ENCODE data around the gene SPECC1L.
"Not testable (repeated sequence)": the region's sequence is repeated elsewhere in the genome, so short reads cannot be mapped to it uniquely, and the experiment has no call there.

The SPECC1L gene

DNA sequence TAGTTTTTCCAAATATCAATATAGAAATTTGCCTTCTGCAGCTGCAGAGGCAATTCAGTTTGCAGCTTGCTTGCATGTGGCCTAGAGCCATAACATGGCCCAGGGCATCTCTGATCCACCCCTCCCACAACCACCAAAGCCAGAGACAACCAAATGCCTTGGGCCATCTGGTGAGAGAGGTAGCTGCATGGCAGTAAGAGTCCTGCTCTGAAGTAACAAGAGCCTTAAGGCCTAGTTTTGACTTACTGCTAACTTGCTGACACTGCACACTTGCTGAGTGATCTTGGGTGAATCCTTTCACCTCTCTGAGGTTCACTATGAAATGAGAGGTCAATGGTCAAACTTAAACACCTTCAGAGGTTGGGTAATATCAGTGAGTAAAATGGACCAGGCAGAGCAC, 4.9 kb upstream of the SPECC1L start:
- no peak overlapping the region for H3K4me2 ChIP-seq (ENCODE audit: low read depth, low read length, poor library complexity, severe bottlenecking)
- no peak overlapping the region for H3K27ac ChIP-seq (ENCODE audit: low read depth, low read length)
- H3K36me3 ChIP-seq (ENCODE audit: low read length), result no peaks in the 10 kb centered on the region
- no peaks in the 10 kb centered on the region for H4K20me1 ChIP-seq (ENCODE audit: low read depth, low read length)
- no peaks in the 10 kb centered on the region for H3K79me2 ChIP-seq (ENCODE audit: insufficient read depth, low read length)
- H3K27me3 ChIP-seq (ENCODE audit: low read length), result no peaks in the 10 kb centered on the region
- no peak overlapping the region for H3K9ac ChIP-seq (ENCODE audit: low read length)
- no peak overlapping the region for H2AFZ ChIP-seq (ENCODE audit: low read depth, low read length, severe bottlenecking)
- TF ChIP-seq, protein P1, sequence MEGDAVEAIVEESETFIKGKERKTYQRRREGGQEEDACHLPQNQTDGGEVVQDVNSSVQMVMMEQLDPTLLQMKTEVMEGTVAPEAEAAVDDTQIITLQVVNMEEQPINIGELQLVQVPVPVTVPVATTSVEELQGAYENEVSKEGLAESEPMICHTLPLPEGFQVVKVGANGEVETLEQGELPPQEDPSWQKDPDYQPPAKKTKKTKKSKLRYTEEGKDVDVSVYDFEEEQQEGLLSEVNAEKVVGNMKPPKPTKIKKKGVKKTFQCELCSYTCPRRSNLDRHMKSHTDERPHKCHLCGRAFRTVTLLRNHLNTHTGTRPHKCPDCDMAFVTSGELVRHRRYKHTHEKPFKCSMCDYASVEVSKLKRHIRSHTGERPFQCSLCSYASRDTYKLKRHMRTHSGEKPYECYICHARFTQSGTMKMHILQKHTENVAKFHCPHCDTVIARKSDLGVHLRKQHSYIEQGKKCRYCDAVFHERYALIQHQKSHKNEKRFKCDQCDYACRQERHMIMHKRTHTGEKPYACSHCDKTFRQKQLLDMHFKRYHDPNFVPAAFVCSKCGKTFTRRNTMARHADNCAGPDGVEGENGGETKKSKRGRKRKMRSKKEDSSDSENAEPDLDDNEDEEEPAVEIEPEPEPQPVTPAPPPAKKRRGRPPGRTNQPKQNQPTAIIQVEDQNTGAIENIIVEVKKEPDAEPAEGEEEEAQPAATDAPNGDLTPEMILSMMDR (IDR thresholded peaks at IDR 0.05; ENCODE audit: insufficient read depth, low read length, poor library complexity, severe bottlenecking), result no peak
- TF ChIP-seq EZH2phosphoT487 (conservative IDR thresholded peaks at IDR 0.05; ENCODE audit: low read length), result no peak
- peaks cover 5% of the 10 kb centered on the region; the same call in 1 of the 2 replicates for H3F3A ChIP-seq (ENCODE audit: insufficient read depth)
- H3K4me3 ChIP-seq (ENCODE audit: insufficient read depth, low read length, poor library complexity, severe bottlenecking), result no peak overlapping the region
- H3K9me2 ChIP-seq (replicated peaks; ENCODE audit: insufficient read depth, low read length), result no peaks in the 10 kb centered on the region
- H3K9me3 ChIP-seq (ENCODE audit: insufficient read depth, low read length), result no peaks in the 10 kb centered on the region

DNA sequence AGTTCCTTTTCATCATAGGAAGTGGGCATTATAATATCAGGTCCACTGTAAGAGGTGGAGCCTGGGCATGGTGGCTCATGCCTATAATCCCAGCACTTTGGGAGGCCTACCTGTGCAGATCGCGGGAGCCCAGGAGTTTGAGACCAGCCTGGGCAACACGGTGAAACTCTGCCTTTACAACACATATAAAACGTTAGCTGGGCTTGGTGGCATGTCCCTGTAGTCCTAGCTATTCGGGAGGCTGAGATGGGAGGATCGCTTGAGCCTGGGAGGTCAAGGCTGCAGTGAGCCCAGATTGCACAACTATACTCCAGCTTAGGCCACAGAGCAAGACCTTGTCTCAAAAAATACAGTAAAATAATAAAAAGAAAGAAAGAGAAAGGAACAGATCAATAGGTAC, 4.1 kb upstream of the SPECC1L start:
- H3K9me2 ChIP-seq (replicated peaks; ENCODE audit: insufficient read depth, low read length); H3K79me2 ChIP-seq (ENCODE audit: insufficient read depth, low read length); H3K27me3 ChIP-seq (ENCODE audit: low read length); H3K4me2 ChIP-seq (ENCODE audit: low read depth, low read length, poor library complexity, severe bottlenecking); H3K9ac ChIP-seq (ENCODE audit: low read length); H3K27ac ChIP-seq (ENCODE audit: low read depth, low read length); H3K4me3 ChIP-seq (ENCODE audit: insufficient read depth, low read length, poor library complexity, severe bottlenecking); H3K36me3 ChIP-seq (ENCODE audit: low read length); H4K20me1 ChIP-seq (ENCODE audit: low read depth, low read length); H3F3A ChIP-seq (ENCODE audit: insufficient read depth); H3K9me3 ChIP-seq (ENCODE audit: insufficient read depth, low read length); H2AFZ ChIP-seq (ENCODE audit: low read depth, low read length, severe bottlenecking): not testable (repeated sequence)

DNA sequence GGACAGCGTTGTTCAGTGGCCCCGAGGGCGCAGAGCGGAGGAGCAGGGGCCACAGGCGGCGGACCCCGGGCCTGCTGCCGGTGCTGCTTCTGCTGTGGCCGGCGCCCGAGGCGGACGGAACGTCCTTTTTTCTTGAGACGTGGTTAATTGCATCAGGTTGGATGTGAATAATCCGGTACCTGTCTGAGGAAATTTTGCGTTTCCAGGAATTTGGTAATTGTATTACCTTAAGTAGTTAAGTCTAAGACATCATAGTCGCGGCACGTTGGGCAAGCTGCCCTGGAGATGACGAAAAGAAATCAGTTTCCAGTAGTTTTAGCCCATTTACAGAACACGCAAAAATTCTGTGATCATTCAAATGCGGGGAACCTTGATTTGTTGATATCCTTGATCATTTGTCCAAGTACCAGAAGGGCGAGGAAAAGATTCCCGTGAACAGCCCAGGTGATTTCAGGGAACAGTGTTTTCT, 789 bp downstream of the SPECC1L start:
- peaks cover 56% of the 10 kb centered on the region for H3K79me2 ChIP-seq (ENCODE audit: insufficient read depth, low read length)
- peak overlapping the region; percentile 76 for H3K27ac ChIP-seq (ENCODE audit: low read depth, low read length)
- no peak for TF ChIP-seq EZH2phosphoT487 (conservative IDR thresholded peaks at IDR 0.05; ENCODE audit: low read length)
- TF ChIP-seq, protein P1 (IDR thresholded peaks at IDR 0.05; ENCODE audit: insufficient read depth, low read length, poor library complexity, severe bottlenecking), result no peak

DNA sequence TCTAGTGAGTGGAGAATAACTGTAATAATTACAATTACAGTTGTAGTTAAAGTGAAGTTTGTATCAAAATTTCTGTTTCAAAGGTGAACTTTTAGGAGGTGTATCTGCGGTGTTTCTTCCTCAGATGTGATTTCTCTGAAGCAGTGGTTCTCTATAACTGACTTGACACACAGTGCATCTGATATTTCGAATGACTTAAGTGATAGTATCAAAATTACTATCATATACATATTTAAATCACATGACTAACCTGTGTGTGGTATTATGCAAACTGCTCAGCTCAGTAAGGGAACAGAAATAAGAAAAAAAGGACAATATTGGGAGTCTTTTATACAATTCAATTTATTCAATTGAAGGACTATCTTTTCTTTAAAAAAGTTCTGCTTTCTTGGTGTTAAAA, 2.4 kb downstream of the SPECC1L start:
- Histone ChIP-seq H3K4me2 (ENCODE audit: low read depth, low read length, poor library complexity, severe bottlenecking) (peak overlapping the region; percentile 72), H3K79me2 (ENCODE audit: insufficient read depth, low read length) (peaks cover 65% of the 10 kb centered on the region), H3K9ac (ENCODE audit: low read length) (peak overlapping the region; percentile 90; the same call in 1 of the 2 replicates), H3F3A (ENCODE audit: insufficient read depth) (peaks cover 14% of the 10 kb centered on the region)
- not testable (repeated sequence) for H3K9me2 ChIP-seq (replicated peaks; ENCODE audit: insufficient read depth, low read length); H3K27ac ChIP-seq (ENCODE audit: low read depth, low read length); H4K20me1 ChIP-seq (ENCODE audit: low read depth, low read length); H3K27me3 ChIP-seq (ENCODE audit: low read length); H3K9me3 ChIP-seq (ENCODE audit: insufficient read depth, low read length); H3K36me3 ChIP-seq (ENCODE audit: low read length); H3K4me3 ChIP-seq (ENCODE audit: insufficient read depth, low read length, poor library complexity, severe bottlenecking); H2AFZ ChIP-seq (ENCODE audit: low read depth, low read length, severe bottlenecking)

More for the DNA sequence above, 789 bp downstream of the SPECC1L start:
- Histone ChIP-seq H3K4me2 (ENCODE audit: low read depth, low read length, poor library complexity, severe bottlenecking) (peak overlapping the region; percentile 72), H3K9me2 (replicated peaks; ENCODE audit: insufficient read depth, low read length) (no peaks in the 10 kb centered on the region), H3K9me3 (ENCODE audit: insufficient read depth, low read length) (no peaks in the 10 kb centered on the region), H3F3A (ENCODE audit: insufficient read depth) (peaks cover 14% of the 10 kb centered on the region), H3K9ac (ENCODE audit: low read length) (peak overlapping the region; percentile 90), H3K36me3 (ENCODE audit: low read length) (no peaks in the 10 kb centered on the region), H4K20me1 (ENCODE audit: low read depth, low read length) (peaks cover 3% of the 10 kb centered on the region; the same call in 1 of the 2 replicates), H3K4me3 (ENCODE audit: insufficient read depth, low read length, poor library complexity, severe bottlenecking) (peak overlapping the region; percentile 72), H3K27me3 (ENCODE audit: low read length) (no peaks in the 10 kb centered on the region), H2AFZ (ENCODE audit: low read depth, low read length, severe bottlenecking) (peak overlapping the region; percentile 65)

DNA sequence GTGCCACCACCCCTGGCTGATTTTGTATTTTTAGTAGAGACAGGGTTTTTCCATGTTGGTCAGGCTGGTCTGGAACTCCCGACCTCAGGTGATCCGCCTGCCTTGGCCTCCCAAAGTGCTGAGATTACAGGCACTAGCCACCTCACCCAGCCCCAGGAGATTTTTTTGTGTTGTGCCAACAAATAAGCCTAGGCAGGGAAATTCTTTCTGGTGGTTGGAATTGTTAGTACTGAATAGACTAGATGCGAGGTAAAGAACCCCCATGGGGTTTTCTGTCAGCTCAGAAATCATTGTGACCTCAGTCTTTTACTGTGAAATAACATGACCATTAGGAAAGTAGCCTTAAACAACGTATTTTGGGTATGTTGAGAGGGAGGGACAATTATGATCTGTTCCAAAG, 3.3 kb downstream of the SPECC1L start:
- Histone ChIP-seq H3K4me2 (ENCODE audit: low read depth, low read length, poor library complexity, severe bottlenecking) (peak overlapping the region; percentile 72), H3K27ac (ENCODE audit: low read depth, low read length) (peak overlapping the region; percentile 35; the same call in 1 of the 2 replicates), H3F3A (ENCODE audit: insufficient read depth) (peaks cover 12% of the 10 kb centered on the region), H3K9ac (ENCODE audit: low read length) (peak overlapping the region; percentile 21; the same call in 1 of the 2 replicates), H3K79me2 (ENCODE audit: insufficient read depth, low read length) (peaks cover 70% of the 10 kb centered on the region)
- not testable (repeated sequence) for H3K9me2 ChIP-seq (replicated peaks; ENCODE audit: insufficient read depth, low read length); H3K36me3 ChIP-seq (ENCODE audit: low read length); H3K9me3 ChIP-seq (ENCODE audit: insufficient read depth, low read length); H3K4me3 ChIP-seq (ENCODE audit: insufficient read depth, low read length, poor library complexity, severe bottlenecking); H4K20me1 ChIP-seq (ENCODE audit: low read depth, low read length); H3K27me3 ChIP-seq (ENCODE audit: low read length); H2AFZ ChIP-seq (ENCODE audit: low read depth, low read length, severe bottlenecking)

DNA sequence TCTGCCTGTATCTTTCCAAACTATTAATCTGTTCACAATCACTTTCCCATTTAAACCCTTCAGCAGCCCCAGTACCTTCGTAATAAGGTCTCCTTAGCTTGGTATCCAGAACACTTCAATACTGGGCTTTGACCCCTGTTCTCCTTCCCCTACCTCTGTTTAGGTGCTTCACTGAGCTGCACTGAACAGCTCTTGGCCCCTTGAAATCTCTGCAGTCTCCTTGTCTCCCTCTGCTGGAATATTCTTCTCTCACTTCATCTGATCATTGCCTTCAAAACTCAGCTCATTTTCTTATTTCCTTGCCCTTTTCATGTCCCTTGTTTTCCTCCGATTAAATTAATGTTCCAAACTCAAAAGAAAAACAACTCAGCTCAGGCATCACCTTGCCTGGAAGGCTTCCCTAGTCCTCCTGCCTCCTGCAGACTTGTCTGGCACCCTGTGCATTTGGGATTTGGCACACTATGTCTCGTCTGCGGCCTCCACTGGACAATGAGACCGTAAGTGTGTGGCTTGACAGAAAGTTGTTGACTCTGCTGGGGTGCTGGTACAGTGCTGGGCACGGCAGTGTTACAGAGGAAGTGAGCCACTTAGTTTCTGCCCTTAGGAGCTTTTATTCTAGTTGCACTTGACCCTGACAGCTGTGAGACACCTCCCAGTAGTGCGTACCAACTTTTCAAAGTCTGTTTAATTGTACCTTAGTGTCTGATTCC, 4.2 kb downstream of the SPECC1L start:
- not testable (repeated sequence) for H2AFZ ChIP-seq (ENCODE audit: low read depth, low read length, severe bottlenecking); H3K9me3 ChIP-seq (ENCODE audit: insufficient read depth, low read length); H3K36me3 ChIP-seq (ENCODE audit: low read length); H3F3A ChIP-seq (ENCODE audit: insufficient read depth); H3K27me3 ChIP-seq (ENCODE audit: low read length); H3K4me3 ChIP-seq (ENCODE audit: insufficient read depth, low read length, poor library complexity, severe bottlenecking); H3K9me2 ChIP-seq (replicated peaks; ENCODE audit: insufficient read depth, low read length); H4K20me1 ChIP-seq (ENCODE audit: low read depth, low read length)
- H3K27ac ChIP-seq (ENCODE audit: low read depth, low read length), result peak overlapping the region; percentile 35; the same call in 1 of the 2 replicates
- H3K79me2 ChIP-seq (ENCODE audit: insufficient read depth, low read length), result peaks cover 77% of the 10 kb centered on the region
- H3K4me2 ChIP-seq (ENCODE audit: low read depth, low read length, poor library complexity, severe bottlenecking), result peak overlapping the region; percentile 72
- H3K9ac ChIP-seq (ENCODE audit: low read length), result peak overlapping the region; percentile 21; the same call in 1 of the 2 replicates

Measured in SU-DHL-6 (cell line).